GM12801 (cell line): Measurements from ENCODE around the gene MAPK4.

Source experiments
- TF ChIP-seq, protein P1 (sequence below): IDR thresholded peaks from one replicate; pipeline ENCODE4 v1.5.1; 2011; ENCODE audit warnings: control low read depth; ENCODE audit not compliant: insufficient read length; ENCODE audit errors: extremely low read depth

MAPK4 gene

DNA sequence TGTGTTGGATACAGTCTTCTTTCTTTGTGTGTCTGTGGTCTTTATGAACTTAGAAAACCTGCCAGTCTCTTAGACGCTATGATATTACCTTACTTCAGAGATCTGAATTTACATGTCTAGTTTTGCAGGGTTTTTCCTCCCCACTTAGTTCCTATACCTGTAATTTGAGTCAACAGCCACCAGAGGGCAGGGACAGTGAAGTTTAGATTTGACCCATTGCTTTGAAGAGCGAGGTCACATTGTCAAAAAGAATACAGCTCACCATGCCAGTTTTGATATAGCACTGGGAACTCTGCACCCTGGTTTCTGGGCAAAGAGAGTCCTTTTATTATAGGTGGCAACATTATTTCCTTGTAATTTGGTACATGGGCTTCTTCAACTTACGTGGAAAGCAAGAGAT, 102.3 kb downstream of the MAPK4 start:
- TF ChIP-seq, protein P1, sequence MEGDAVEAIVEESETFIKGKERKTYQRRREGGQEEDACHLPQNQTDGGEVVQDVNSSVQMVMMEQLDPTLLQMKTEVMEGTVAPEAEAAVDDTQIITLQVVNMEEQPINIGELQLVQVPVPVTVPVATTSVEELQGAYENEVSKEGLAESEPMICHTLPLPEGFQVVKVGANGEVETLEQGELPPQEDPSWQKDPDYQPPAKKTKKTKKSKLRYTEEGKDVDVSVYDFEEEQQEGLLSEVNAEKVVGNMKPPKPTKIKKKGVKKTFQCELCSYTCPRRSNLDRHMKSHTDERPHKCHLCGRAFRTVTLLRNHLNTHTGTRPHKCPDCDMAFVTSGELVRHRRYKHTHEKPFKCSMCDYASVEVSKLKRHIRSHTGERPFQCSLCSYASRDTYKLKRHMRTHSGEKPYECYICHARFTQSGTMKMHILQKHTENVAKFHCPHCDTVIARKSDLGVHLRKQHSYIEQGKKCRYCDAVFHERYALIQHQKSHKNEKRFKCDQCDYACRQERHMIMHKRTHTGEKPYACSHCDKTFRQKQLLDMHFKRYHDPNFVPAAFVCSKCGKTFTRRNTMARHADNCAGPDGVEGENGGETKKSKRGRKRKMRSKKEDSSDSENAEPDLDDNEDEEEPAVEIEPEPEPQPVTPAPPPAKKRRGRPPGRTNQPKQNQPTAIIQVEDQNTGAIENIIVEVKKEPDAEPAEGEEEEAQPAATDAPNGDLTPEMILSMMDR = no peak

DNA sequence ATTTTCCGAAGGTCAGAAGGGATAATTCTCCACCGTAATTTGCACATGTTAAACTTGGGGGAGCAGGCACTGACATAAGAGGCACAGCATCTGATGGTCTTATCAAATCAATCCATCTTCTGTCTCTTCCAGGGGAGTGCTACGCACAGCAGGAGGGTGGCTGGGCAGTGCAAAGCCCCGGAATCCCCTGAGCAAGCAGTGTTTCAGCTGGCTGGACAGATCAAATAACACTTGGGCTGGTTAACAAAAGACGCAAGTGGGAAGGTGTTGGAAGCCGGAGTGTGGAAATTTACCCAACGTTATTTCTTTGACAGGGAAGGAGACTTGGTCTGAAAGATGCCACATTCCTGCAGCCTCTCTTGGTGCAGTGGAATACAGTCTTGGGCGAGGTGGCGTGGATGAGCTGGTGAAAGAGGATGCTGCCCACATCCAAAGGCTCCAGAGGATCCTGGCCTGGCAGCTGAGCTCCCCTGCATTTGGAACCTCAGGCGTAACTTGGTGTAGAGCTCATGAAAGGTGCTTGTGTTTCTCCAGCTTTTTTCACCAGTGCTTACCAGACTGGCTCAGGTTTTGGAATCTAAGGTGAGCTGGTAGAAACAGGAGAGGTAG, 103.0 kb downstream of the MAPK4 start:
- TF ChIP-seq, protein P1 = no peak

DNA sequence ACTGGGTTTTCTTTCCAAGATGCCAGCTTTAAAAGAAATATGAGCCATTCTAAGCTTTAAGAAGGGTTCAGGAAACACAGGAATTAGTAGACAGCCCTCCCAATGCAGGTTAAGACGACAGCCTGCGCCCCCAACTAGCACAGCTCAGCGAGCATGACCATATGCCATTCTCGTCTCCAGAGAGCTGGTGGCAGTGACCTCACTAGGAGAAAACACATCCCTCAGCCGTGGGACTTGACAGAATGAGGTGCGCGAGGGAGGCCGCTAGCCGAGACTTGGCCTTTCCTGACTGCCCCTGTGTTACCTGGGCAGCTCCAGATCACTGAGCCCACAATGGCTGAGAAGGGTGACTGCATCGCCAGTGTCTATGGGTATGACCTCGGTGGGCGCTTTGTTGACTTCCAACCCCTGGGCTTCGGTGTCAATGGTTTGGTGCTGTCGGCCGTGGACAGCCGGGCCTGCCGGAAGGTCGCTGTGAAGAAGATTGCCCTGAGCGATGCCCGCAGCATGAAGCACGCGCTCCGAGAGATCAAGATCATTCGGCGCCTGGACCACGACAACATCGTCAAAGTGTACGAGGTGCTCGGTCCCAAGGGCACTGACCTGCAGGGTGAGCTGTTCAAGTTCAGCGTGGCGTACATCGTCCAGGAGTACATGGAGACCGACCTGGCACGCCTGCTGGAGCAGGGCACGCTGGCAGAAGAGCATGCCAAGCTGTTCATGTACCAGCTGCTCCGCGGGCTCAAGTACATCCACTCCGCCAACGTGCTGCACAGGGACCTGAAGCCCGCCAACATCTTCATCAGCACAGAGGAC, 103.9 kb downstream of the MAPK4 start:
- TF ChIP-seq, protein P1 = no peak

DNA sequence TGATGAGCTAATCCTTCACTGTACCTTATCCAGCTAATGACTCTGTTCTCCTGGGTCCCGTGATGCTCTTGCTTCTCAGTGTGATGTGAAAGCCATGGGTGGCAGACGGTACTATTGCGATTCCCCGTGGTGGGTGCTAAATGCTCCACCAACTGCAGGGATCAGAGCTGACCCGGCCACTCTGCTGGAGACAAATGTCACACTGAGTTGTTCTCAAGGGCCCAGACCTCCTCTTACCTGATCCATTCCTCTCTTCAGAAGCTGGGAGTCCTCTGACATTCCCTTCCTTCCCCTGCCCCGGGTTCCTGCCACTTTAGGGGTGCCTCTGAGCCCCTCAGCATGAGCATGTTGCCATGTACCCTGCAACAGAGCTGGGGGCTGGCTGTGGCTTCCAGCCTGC, 105.1 kb downstream of the MAPK4 start:
- TF ChIP-seq, protein P1 = no peak

DNA sequence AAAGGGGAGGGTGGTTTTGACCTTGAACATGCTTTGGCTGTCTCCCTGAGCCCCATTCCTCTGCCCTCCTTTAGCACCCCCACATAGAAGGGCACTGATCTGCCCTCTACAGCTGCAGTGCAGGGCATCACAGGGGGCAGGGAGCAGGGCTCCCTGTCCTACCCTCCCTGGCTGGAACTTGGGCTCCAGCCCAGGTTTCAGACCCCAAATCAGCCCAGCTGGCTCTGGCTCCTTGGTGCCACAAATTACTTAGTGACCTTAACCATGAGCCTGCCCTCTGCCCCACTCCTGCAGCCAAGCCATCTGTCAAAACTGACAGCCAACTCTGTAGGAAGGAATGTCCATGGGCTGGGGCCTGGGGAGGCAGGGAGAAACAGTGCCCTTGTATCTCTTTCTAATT, 105.6 kb downstream of the MAPK4 start:
- TF ChIP-seq, protein P1 = no peak

DNA sequence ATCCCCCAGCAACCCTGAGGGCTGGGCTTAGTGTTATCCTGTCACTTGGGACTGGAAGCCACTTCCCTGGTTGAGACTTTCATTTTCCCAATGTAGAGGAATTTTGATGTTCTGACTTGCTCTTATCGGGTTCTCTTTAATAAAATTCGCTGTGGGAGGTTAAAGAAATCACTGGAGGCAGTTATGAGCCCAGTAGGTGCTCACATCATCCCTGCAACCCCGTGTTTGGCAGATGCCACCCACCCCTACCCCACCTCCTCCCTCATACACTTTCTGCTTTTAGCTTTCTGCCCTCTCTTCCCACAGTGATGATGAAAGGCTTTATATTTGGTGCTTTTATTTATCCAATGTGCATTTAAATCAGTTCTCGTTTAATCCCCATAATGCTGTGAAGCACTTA, 106.6 kb downstream of the MAPK4 start:
- TF ChIP-seq, protein P1 = no peak

DNA sequence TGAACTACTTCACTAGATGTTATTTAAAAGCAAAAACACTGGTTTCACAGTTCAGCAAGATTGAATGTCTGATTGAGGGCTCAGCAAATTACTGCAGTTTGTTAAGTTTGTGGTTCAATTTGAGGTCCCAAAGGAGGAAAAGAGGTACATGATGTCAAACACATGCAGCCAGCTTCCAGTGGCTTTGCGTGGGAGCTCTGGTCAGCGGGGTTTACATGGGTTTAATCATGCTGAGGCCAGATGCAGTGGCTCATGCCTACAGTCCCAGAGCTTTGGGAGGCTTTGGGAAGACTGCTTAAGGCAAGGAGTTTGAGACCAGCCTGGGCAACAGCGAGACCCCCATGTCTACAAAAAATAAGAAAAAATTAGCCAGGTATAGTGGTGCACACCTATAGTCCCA, 111.5 kb downstream of the MAPK4 start:
- TF ChIP-seq, protein P1 = no peak
